Measurements from ENCODE around the gene MCCC2.
"Not testable (repeated sequence)": the region's sequence is repeated elsewhere in the genome, so short reads cannot be mapped to it uniquely, and the experiment has no call there.

Gene MCCC2

DNA sequence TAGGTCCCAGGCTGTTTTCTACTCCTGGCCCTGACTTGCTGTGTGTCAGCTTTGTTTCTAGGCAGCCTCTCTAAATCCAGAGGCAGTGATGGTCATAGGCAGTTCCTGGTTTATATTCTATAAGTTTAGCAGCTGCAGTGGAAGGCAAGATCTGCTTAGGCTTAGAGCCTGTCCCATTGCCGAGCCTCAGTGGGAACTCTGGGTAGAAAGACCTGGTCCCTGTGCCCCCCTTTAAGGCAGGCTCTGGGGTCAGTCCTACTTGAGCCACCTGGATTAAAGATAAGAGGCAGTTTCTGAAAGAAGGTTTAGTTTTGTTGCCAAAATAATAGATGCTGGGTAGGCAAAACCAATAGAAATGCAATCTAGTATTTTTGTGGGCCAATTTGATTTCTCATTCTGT, 13.6 kb downstream of the MCCC2 start:
- DNase-seq = no peak

DNA sequence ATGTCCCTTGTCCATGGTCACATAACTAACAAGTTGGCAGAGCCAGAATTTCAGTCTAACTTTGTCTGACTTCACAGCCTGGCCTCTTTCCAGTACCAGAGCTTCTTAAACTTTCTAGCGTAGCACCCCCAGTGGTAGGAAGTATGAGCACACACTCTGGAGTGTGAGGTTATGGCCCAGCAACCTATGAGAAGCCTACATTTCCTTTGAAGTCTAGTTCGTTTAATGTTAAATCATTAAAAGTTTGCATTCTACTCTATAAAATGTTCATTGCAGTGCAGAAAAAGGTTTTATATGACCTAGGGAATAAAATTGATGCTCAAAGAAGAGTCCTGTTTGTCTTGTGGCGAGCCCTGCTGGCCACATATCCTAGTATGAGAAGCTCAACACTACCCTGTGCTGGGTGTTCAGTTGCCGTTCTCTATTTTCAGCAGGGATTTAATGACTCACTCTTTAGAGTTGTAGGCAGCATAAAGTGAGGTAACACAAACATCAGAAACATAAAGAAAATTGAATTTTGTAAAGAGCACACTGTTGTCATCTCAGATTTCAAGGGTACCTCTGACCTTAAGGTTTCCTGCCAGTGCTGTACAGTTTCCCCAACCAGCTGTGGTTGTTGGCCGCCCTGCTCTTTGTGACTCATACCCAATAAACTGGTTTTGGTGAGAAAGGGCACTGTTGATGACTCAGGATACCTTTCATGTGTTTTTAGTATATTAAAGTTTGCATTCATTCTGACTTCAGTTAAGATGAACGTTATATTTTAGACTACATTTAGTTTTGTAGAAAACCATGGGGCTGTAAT, 14.3 kb downstream of the MCCC2 start:
- DNase-seq = peak; percentile 7

DNA sequence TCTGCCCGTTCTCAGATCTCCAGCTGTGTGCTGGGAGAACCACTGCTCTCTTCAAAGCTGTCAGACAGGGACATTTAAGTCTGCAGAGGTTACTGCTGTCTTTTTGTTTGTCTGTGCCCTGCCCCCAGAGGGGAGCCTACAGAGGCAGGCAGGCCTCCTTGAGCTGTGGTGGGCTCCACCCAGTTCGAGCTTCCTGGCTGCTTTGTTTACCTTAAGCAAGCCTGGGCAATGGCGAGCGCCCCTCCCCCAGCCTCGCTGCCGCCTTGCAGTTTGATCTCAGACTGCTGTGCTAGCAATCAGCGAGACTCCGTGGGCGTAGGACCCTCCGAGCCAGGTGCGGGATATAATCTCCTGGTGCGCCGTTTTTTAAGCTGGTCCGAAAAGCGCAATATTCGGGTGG, 22.8 kb downstream of the MCCC2 start:
- DNase-seq = not testable (repeated sequence)

DNA sequence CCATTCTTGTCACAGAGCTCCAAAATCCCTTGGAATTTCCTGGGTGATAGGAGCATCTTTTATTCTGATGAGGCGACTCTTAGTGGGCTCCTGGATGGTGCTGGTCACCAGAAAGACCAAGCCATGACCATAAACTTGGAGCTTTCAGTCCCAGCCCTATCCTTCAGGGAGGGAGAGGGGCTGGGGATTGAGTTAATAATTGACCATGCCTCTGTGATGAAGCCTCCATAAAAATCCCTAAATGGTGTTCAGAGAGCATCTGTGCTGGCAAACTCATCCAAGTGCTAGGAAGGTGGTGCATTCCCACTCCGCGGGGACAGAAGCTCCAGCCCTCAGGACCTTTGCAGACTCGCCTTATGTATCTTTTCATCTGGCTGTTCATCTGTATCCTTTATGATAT, 28.7 kb downstream of the MCCC2 start:
- no peak for DNase-seq

DNA sequence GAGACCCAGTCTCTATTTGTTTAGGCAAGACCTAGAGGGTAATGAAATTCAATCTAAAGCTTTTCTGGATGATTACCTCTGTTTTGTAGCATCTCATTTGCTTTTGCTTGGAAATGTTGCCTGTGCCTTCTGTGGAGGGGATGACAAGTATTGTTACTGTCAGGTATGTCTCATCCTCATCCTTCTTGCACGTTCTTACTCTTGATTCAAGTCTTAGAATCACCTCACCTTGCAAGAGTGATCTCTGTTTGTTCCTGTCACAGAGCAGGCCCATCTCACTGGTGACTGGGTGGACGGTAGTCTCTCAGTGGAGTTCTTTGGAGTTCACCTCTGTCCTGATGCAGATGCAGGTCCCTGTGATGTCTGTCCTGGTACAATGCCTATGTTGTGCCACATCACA, 33.5 kb downstream of the MCCC2 start:
- DNase-seq = no peak

DNA sequence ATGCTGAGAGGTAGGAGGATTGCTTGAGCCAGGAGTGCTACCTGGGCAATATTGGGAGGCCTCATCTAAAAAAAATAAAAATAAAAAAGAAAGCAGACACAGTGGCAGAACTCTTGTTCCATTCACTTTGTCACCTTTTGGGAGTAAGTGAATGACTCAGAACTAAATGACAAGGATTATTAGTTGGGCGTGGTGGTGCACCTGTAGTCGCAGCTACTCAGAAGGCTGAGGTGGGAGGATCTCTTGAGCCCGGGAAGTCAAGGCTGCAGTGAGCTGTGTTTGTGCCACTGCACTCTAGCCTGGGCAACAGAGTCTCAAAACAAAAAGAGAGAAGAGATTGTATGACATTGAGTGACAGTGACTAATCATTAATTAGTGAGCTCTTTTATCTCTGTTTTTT, 34.1 kb downstream of the MCCC2 start:
- DNase-seq = no peak

DNA sequence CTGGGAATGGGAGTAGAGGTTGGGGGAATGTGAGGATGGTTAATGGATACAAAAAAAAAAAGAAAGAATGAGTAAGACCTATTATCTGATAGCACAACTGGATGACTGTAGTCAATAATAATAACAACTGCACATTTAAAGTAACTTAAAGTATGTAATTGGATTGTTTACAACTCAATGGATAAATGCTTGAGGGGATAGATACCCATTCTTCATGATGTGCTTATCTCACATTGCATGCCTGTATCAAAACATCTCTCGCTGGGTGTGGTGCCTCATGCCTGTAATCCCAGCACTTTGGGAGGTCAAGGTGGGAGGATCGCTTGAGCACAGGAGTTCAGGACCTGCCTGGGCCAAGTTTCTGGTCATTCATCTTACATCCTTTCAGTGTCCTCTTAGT, 34.6 kb downstream of the MCCC2 start:
- DNase-seq = no peak

DNA sequence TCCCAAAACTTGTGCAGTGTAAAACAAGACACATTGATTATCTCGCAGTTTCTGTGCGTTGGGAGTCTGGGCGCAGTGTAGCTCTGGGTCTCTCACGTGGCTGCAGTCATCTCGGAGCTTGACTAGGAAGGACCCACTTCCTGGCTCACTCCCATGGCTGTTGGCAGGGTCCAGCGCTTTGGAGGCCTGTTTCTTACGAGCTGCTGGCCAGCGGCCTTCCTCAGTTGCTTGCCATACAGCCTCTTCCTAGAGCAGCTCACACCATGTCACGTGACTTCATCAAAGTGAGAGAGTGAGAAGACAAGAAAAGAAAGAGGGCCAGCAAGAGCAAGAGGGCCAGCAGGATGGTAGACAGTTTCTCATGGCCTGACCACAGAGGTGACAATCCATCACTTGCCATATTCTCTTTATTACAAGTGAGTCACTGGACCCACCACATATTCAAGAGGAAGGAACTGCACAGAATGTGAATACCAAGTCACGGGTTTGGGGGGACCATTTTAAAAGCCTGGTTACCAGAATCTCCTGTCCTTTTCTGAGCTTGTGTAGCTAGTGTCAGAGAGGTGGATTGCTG, 36.2 kb downstream of the MCCC2 start:
- no peak for DNase-seq

DNA sequence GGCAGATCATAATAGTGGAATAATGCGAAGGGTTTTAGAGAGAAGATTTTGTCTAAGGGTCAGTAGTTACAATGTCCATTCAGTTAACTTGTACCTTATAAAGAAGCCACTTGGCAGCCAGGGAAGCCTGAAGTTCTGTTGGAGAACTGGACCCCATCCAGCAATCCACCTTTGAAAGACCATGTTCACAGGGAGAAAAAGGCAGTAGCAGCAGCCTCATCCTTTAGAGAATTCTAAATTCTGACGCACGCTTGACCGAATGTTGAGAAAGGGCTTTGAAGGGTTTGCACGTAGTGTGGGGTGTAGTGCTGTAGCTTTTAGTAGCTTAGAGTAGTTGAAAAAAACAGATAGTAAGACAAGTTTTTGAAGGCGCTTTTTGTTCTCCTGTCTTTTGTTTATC, 42.8 kb downstream of the MCCC2 start:
- no peak for DNase-seq

DNA sequence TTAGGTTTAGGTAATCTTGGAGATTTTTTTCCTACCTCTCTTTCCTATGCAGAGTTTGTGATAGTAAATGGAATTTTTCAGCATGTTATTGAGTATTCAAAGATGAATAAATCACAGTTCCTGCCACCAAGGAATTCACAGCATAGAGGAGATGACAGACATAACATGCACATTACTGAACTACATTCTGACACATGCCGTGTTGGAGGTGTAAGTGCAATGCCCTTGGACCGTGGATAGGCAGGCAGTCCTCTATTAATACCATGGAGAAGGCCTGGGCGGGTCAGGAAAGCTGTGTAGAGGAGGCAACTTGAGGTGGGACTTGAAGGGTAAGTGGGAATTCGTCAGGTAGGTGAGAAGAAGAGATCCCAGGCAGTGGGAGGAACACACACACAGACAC, 43.9 kb downstream of the MCCC2 start:
- no peak for DNase-seq

DNA sequence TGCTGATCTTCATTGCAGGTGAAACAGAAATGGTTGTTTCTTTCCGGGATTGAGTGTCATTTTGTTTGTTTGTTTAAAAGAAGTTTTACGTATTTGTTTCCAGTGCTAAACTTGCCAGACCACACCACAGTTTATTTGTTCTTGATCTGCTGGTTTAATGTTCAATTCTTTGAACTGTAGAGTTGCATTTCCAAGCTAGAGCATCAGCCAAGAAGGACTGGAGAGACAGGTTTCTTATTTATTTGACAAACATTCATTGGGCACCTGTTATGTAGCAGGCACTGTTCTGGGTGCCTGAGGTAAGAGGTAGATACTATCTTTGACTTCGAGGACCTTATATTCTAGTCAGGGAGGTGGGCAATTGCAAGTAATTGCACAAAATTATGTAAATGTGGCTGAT, 45.0 kb downstream of the MCCC2 start:
- no peak for DNase-seq

DNA sequence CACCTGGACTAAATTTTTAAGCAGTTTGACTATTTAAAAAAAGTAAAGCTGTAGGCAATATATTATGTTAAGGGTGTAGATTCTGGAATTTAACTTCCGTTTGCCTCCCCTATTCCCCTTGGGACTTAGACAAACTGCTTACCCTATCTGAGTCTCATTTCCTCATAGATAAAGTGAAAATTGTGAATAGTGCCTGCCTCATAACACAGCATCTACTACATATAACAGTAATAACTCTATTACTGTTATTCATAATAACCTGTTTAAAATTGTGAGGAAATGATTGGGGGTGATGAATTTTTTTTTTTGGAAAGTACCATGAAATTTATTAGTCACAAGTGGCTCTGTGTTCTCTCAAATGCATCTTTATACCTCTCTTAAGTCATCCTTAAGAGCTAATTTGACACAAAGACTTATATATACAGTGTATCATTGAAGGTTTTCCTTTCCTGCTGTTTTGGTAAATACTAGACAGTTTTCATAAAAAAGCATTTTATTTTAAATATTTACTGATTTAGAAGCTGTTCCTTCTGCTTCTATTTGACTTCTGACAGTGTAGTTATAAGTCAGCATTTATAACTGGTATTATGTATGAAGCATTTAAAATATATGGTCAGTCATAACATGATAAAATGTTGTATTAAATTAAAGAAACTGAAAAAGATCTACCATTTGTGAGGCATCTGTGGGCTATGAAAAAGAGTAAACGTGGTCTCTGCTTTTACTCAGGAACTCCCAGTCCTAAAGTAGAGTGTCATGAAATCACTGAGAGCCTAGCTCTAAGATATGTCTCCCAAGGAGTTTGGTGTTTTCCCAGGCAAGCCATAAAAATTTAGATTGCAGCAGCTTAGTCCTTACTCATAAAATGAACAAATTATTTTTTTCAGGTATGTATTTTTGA, 46.4 kb downstream of the MCCC2 start:
- no peak for DNase-seq

DNA sequence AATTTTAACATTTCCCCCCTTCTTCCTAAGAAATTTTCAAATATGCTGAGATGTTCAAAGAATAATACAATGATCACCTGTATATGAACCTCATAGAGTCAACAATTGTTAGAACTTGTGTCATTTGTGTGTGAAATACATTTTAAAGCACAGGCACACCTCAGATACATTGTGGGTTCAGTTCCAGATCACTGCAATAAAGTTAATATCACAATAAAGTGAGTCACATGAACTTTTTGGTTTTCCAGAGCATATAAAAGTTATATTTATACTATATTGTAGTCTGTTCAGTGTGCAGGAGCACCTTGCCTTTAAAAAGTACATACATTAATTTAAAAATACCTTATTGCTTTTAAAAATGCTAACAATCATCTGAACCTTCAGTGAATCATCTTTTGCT, 50.0 kb downstream of the MCCC2 start:
- no peak for DNase-seq

DNA sequence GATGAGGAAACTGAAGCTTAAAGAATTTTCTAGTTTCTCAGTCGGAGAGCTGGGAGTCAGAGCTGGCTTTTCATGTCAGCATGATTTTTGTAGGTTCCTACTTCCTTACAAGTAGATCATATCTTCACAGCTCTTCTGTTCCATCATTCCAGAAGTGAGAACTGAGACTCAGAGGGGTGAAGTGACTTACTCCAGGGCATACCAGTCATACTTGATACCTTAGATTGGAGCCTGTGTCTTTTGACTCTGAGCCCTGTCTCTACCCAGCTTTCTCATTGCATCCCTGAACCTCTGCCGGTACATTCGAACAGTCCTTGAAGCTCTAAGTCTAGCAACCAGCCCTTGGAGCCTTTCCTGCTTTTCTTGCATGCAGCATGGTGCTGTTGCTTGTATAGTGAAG, 53.3 kb downstream of the MCCC2 start:
- no peak for DNase-seq

DNA sequence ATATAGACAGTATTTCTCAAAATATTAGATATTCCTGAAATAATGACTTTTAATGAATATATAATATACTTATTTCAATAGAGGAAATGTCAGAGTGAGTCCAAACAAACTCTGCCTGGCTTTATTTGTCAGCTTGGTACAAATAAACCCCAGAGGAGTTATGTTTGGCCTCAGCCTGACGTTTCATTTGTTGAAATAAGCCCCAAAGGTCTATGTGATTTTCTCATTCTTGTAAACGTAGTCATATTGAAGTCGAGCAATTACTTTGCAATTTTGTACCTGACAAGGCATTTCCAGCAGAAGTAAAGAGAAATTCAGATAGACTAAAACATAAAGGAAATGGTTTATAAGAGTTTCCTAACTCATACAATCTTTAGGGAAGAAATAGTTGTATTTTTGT, 57.9 kb downstream of the MCCC2 start:
- DNase-seq = no peak

DNA sequence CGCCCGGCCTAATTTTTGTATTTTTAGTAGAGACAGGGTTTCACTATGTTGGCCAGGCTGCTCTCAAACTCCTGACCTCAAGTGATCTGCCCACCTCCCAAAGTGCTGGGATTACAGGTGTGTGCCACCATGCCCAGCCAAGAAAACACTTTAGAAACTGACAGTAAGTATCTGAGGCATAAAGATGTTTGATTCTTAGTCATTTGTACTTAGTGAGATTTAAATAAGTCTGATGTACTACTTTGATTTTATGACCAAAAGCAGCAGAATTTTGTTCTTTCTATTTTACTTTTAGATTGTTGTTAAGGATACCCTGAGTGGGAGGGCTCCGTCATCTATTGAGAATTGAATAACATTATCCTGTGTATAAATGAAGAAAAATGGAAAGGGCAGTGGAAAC, 63.8 kb downstream of the MCCC2 start:
- DNase-seq = not testable (repeated sequence)

DNA sequence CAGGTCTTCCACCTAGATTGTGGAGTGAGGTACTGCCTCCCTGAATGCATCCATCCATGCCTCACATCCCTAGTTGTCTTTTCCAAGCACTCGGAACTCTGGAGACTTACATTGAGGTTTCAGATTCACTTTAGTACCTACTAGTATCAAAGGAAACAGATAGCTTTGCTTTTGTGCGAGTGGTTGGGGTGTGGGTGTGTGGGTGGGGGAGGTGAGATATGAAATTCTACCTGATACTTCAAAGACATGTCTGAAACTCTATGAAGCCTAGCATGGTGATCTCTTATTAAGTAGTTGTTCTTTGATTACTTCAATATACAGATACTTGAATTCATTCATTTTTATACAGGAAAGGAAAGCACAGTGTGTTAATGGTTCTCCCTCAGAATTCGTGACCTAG, 64.4 kb downstream of the MCCC2 start:
- DNase-seq = no peak

DNA sequence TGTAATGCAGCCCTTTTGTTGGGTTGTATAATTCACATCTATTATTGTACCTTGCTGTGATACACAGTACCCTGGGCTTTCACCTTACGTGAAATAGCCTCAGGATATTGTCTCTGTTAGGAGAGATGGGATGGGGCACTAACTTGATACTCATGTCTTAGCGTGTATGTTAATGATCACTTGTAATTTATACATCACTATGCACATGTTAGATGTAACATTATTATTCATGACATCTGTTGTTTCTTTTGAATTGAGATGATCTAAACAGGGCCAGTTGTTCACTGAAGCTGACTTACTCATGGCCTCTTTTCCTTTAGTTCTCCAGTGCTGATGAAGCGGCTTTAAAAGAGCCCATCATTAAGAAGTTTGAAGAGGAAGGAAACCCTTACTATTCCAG, 65.2 kb downstream of the MCCC2 start:
- no peak for DNase-seq

DNA sequence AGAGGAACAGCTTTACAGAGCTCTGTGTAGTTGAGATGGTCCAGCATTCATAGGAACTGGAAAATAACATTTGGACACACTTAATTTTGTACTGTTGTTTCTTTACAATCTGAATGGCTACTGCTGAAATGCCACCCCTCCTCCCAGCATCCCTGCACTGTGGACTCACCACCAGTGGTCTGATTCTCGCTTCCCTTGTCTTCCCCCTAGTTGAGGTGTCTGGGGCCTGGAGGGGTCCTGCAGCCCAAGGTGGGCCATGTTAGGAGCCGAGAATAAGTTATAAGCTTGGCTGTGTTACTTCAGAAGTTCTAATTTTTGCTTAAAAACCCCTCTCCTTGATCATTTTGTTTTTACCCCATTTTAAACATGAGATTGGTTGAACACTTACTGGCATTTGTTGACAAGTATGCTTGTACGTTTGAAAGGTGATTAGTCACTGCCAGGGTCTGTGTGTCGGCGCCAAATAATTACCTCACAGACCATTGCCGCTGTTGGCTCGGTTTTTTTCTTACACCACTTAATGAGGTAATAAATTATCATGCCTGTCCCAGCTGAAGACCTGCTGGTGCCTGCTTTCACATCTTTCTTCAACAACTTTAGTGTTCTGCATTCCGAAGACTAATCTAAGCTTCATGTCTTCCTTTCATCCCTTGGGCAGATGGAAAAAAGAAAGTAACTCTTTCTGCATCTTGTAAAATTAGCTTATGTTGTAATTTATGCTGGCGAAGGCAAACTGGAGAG, 65.8 kb downstream of the MCCC2 start:
- DNase-seq = no peak

DNA sequence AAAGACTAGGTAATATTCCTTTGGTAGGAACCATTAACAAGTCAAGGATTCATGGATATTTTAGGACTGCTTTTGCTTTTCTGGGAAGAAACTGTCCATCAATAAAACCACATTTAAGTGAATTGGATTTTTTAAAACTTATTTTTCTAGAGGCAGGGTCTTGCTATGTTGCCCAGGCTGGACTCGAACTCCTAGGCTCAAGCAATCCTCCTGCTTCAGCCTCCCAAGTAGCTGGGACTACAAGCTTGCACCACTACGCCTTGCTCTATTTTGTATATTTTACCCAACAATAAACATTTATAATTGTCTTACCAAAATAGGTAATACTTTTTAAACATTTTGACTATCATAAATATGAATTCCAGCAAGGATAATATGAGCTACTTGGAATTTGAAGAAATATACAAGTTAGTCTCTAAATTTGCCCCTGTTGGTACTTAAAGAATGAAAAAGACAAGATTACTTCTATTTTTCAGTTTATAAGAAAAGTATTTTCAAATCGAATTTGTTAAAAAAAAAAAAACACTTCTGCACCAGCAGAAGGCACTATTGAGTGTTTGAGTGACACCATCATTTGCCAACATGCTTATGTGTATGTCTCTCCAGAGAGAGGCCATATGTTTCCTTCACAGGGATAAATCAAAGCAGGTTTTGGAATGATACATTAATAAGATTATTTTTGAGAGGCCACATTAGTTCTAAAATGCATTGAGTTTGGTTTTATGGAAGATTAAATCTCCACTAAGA, 71.9 kb downstream of the MCCC2 start:
- no peak for DNase-seq

DNA sequence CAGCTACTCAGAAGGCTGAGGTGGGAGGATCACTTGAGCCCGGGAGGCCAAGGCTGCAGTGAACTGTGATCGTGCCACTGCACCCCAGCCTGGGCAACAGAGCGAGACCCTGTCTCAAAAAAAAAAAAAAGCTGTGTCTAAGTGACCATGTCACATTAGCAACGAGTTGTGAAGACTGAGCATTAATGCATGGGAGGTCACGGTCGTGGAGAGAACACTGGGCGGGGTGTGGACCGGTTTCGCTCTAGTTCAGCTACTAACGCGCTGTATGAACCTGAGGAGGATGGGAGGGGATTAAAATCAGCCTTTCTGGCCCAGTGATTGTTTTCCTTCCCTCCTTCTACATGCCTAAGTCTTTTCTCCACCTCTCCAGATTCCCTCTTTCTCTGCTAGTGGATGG, 75.2 kb downstream of the MCCC2 start:
- DNase-seq = no peak

DNA sequence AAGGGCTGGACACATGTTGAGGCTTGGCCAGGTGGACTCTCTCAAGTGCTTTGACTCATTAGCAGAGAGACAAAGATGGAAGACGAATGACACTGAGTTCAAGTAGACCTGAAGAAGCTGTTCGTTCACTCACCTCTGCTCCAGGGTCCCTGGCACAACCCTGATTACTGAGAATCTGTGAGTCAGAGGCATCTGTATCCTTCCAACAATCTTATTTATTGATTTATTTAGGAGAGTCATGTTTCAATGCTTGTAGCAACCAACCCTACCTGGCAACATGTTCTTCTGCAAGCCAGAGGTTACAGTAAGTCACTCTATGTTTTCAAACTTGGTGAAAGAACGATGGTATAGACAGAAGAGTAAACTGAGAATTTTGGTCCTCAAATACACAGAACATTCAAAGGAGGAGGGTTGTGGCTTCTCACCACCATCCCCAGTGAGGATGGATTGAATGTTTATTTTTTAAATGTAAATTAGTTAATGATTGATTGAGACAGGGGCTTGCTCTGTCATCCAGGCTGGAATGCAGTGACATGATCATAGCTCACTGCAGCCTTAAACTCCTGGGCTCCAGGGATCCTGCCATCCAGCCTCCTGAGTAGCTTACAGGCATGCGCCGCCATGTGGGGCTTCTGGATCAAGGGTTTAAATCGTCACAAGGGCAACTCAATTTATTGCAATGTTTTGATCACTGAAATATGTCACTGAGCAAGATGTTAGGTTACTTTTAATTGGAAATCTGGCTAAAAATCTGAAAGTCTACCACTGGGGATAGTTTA, 76.2 kb downstream of the MCCC2 start:
- DNase-seq = no peak
